ENCODE data around the gene LPXN.

The LPXN gene

GRCh38 chr11:58531865-58532341 is 43.8 kb downstream of the LPXN start:
- H3K27ac ChIP-seq: no peak overlapping the region
- no peak for TF ChIP-seq CTCF (conservative IDR thresholded peaks at IDR 0.05)

- no peak for TF ChIP-seq CTCF (conservative IDR thresholded peaks at IDR 0.05)
- no peak overlapping the region for H3K27ac ChIP-seq
Measured at GRCh38 chr11:58530236-58530635, 45.4 kb downstream of the LPXN start.

- H3K27ac ChIP-seq: no peak overlapping the region
- no peak for TF ChIP-seq CTCF (conservative IDR thresholded peaks at IDR 0.05)
Measured at GRCh38 chr11:58527429-58527828, 48.2 kb downstream of the LPXN start.

GRCh38 chr11:58526721-58527120 is 48.9 kb downstream of the LPXN start:
- no peak for TF ChIP-seq CTCF (conservative IDR thresholded peaks at IDR 0.05)
- no peak overlapping the region for H3K27ac ChIP-seq

- peak overlapping the region; percentile 28; the same call in 1 of the 2 replicates for H3K27ac ChIP-seq
- no peak for TF ChIP-seq CTCF (conservative IDR thresholded peaks at IDR 0.05)
Measured at GRCh38 chr11:58525037-58525614, 50.5 kb downstream of the LPXN start.

GRCh38 chr11:58524232-58525036 is 51.2 kb downstream of the LPXN start:
- peak overlapping the region; percentile 28; the same call in 1 of the 2 replicates for H3K27ac ChIP-seq
- peak; percentile 84 for TF ChIP-seq CTCF (conservative IDR thresholded peaks at IDR 0.05)

- peak; percentile 74 for TF ChIP-seq CTCF (conservative IDR thresholded peaks at IDR 0.05)
- no peak overlapping the region for H3K27ac ChIP-seq
Measured at GRCh38 chr11:58513747-58514367, 61.8 kb downstream of the LPXN start.

Data from VCaP (cell line).